HepG2 (cell line): Measurements from ENCODE around the gene AUNIP. TPM values are rescaled to one million over a fixed set of nuclear protein-coding genes. Genes with fewer than 3 reads are reported as not detected.

Experiments used
- CREB1 ChIP-seq, 2 experiments: fragments of 450-650 bp in 1 of 2; IDR thresholded peaks; 2 replicates each; pipeline ENCODE4 v1.6.1; 2016 to 2017; ENCODE audit warnings: control low read depth in 1 of 2, mild to moderate bottlenecking in 1 of 2, missing compliant biosample characterization in 1 of 2, missing genetic modification characterization in 1 of 2
- GATAD1 ChIP-seq: IDR thresholded peaks from 2 replicates; pipeline ENCODE4 v1.6.1; 2016; ENCODE audit warnings: missing genetic modification reagents, missing compliant biosample characterization
- HNRNPL ChIP-seq: fragments of 200-400 bp; formaldehyde crosslinking; IDR thresholded peaks from 2 replicates; pipeline ENCODE4 v1.6.1; 2017; ENCODE audit warnings: mild to moderate bottlenecking, low read depth, low read length
- HNRNPLL ChIP-seq: fragments of 200-400 bp; formaldehyde crosslinking; IDR thresholded peaks from 2 replicates; pipeline ENCODE4 v1.6.1; 2017; ENCODE audit warnings: mild to moderate bottlenecking, low read depth, low read length; ENCODE audit not compliant: poor library complexity, severe bottlenecking
- MEIS1 ChIP-seq: sonication (generic); formaldehyde crosslinking; IDR thresholded peaks from 2 replicates; pipeline ENCODE4 v1.9.0; 2021; ENCODE audit warnings: mild to moderate bottlenecking, missing genetic modification reagents, moderate library complexity, borderline replicate concordance
- NAIF1 ChIP-seq: sonication (generic); formaldehyde crosslinking; IDR thresholded peaks from 2 replicates; pipeline ENCODE4 v1.5.0; 2020; ENCODE audit warnings: mild to moderate bottlenecking, missing genetic modification reagents, borderline replicate concordance
- PHF21A ChIP-seq: sonication (generic); formaldehyde crosslinking; IDR thresholded peaks from 2 replicates; pipeline ENCODE4 v1.5.0; 2020; ENCODE audit warnings: mild to moderate bottlenecking, missing genetic modification reagents
- SRSF9 ChIP-seq: fragments of 200-400 bp; formaldehyde crosslinking; IDR thresholded peaks from 2 replicates; pipeline ENCODE4 v1.6.1; 2018; ENCODE audit warnings: borderline replicate concordance, mild to moderate bottlenecking, low read depth, low read length; ENCODE audit not compliant: insufficient read depth, poor library complexity, severe bottlenecking
- TARDBP ChIP-seq: sonication (generic); formaldehyde crosslinking; IDR thresholded peaks from 2 replicates; pipeline ENCODE4 v1.8.0; 2022; ENCODE audit warnings: mild to moderate bottlenecking, missing genetic modification reagents
- ZIK1 ChIP-seq: sonication (generic); formaldehyde crosslinking; IDR thresholded peaks from 2 replicates; pipeline ENCODE4 v1.5.0; 2020; ENCODE audit warnings: mild to moderate bottlenecking, low read depth, missing genetic modification reagents, borderline replicate concordance
- ZNF10 ChIP-seq: sonication (generic); formaldehyde crosslinking; IDR thresholded peaks from 2 replicates; pipeline ENCODE4 v1.4.0; 2020; ENCODE audit warnings: mild to moderate bottlenecking, low read depth, missing genetic modification reagents, borderline replicate concordance
- ZNF543 ChIP-seq: sonication (generic); formaldehyde crosslinking; IDR thresholded peaks from 2 replicates; pipeline ENCODE4 v1.4.0; 2020; ENCODE audit warnings: mild to moderate bottlenecking, missing genetic modification reagents
- ZNF749 ChIP-seq: sonication (generic); formaldehyde crosslinking; IDR thresholded peaks from 2 replicates; pipeline ENCODE4 v1.8.0; 2022; ENCODE audit warnings: mild to moderate bottlenecking, missing genetic modification reagents, moderate library complexity, borderline replicate concordance
- ZSCAN21 ChIP-seq: sonication (generic); formaldehyde crosslinking; IDR thresholded peaks from 2 replicates; pipeline ENCODE4 v1.8.0; 2022; ENCODE audit warnings: mild to moderate bottlenecking, missing genetic modification reagents, moderate library complexity, borderline replicate concordance
- polyA plus RNA-seq, 8 experiments: library from polyadenylated mRNA; depleted of rRNA in 3 of 8; stranded (reverse) in 7 of 8; unstranded in 1 of 8; fragments of >200 nt; fragmentation: Illumina TruSeq in 4 of 8; extraction: Trizol in 4 of 8; gene quantifications; 2 replicates each; pipeline versions ENCODE4 v1.2.1 to v1.2.3, GENCODE V29; 2011 to 2016; ENCODE audit warnings: low read depth in 4 of 8, missing spikeins in 1 of 8, mixed read lengths in 1 of 8; ENCODE audit not compliant: insufficient read depth in 1 of 8
- total RNA-seq, 5 experiments: library from RNA; depleted of rRNA; stranded (reverse); fragments of >200 nt; fragmentation: Illumina TruSeq; extraction: Trizol; gene quantifications; 2 replicates each; pipeline ENCODE4 v1.2.3, GENCODE V29; 2016; ENCODE audit warnings: low read depth in 1 of 5
- TF ChIP-seq, protein P1 (sequence below): fragments of 450-650 bp; IDR thresholded peaks from 2 replicates; pipeline ENCODE4 v1.6.1; 2017; ENCODE audit warnings: mild to moderate bottlenecking
- TF ChIP-seq, protein P2 (sequence below): sonication (generic); formaldehyde crosslinking; IDR thresholded peaks from 2 replicates; pipeline ENCODE4 v1.5.0; 2020; ENCODE audit warnings: missing genetic modification reagents, mild to moderate bottlenecking, borderline replicate concordance
- TF ChIP-seq, protein P3 (sequence below): sonication (generic); formaldehyde crosslinking; IDR thresholded peaks from 2 replicates; pipeline ENCODE4 v1.4.0; 2020; ENCODE audit warnings: mild to moderate bottlenecking, missing genetic modification reagents
- TF ChIP-seq, protein P4 (sequence below): sonication (generic); formaldehyde crosslinking; IDR thresholded peaks from 2 replicates; pipeline ENCODE4 v1.5.1; 2020; ENCODE audit warnings: missing genetic modification reagents, mild to moderate bottlenecking, borderline replicate concordance

AUNIP gene
- total and polyA plus RNA-seq, 2 of the 13 experiments (the other 11 are each of a cell fraction or from before 2014, with no cell fraction given): 3.8 to 12.3 TPM

DNA sequence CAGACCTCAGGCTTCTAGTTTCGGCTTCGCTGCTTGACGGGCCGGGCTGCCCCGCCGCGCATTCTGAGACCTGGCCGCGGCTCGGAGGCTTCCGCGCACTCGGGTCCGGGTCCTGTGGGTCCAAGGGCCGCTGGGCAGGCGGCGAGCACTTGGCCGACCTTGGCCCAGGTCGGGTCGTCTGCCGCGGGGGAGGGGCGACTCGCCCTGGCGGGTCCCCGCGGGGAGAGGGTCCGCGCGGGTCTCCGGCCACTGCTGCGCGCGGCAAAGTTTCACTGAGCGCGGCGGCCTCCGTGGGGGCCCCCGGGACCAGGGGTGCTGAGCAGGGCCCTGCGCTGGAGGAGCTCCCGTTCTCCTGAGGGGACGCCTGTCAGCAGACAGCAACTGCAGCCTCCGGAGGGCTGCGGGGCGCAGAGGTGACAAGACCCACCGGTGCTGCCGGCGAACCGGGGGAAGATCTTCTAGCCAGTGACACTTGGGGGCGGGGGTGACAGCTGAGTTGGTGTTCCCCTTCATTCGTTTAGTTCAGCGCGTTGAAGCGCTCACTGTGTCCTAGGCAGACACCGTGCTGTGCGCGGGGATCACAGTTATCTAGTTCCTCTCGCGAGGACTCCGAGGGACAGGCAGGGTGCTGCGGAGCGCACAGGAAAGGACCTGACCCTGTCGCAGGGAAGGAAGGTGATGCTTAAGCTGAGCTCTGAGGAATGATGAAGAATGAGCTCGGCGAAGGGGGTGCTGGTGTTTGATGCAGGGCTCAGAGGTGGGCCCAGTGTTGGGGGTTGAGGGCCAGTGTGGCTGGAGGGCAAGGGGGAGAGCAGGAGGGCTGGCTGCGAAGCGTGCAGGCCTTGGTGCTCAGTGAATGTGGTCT, 38.8 kb downstream of the AUNIP start (continued):
- TF ChIP-seq, protein P1, sequence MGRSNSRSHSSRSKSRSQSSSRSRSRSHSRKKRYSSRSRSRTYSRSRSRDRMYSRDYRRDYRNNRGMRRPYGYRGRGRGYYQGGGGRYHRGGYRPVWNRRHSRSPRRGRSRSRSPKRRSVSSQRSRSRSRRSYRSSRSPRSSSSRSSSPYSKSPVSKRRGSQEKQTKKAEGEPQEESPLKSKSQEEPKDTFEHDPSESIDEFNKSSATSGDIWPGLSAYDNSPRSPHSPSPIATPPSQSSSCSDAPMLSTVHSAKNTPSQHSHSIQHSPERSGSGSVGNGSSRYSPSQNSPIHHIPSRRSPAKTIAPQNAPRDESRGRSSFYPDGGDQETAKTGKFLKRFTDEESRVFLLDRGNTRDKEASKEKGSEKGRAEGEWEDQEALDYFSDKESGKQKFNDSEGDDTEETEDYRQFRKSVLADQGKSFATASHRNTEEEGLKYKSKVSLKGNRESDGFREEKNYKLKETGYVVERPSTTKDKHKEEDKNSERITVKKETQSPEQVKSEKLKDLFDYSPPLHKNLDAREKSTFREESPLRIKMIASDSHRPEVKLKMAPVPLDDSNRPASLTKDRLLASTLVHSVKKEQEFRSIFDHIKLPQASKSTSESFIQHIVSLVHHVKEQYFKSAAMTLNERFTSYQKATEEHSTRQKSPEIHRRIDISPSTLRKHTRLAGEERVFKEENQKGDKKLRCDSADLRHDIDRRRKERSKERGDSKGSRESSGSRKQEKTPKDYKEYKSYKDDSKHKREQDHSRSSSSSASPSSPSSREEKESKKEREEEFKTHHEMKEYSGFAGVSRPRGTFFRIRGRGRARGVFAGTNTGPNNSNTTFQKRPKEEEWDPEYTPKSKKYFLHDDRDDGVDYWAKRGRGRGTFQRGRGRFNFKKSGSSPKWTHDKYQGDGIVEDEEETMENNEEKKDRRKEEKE: no peak
- TF ChIP-seq HNRNPLL: peak; percentile 7
- TF ChIP-seq, protein P2, sequence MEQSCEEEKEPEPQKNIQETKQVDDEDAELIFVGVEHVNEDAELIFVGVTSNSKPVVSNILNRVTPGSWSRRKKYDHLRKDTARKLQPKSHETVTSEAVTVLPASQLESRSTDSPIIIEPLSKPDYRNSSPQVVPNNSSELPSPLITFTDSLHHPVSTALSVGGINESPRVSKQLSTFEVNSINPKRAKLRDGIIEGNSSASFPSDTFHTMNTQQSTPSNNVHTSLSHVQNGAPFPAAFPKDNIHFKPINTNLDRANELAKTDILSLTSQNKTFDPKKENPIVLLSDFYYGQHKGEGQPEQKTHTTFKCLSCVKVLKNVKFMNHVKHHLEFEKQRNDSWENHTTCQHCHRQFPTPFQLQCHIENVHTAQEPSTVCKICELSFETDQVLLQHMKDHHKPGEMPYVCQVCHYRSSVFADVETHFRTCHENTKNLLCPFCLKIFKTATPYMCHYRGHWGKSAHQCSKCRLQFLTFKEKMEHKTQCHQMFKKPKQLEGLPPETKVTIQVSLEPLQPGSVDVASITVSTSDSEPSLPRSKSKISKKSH (CRISPR knock-in tag): no peak; the same call in 1 of the 2 replicates
- TF ChIP-seq SRSF9: no peak
- TF ChIP-seq ZIK1 (CRISPR knock-in tag): no peak
- TF ChIP-seq ZSCAN21 (CRISPR knock-in tag): no peak; the same call in 1 of the 2 replicates
- no peak for TF ChIP-seq CREB1 (IDR thresholded peaks at IDR 0.05)
- TF ChIP-seq CREB1 (CRISPR knock-in tag; IDR thresholded peaks at IDR 0.05): no peak
- no peak for TF ChIP-seq MEIS1 (CRISPR knock-in tag)
- TF ChIP-seq, protein P3, sequence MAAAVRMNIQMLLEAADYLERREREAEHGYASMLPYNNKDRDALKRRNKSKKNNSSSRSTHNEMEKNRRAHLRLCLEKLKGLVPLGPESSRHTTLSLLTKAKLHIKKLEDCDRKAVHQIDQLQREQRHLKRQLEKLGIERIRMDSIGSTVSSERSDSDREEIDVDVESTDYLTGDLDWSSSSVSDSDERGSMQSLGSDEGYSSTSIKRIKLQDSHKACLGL (CRISPR knock-in tag): no peak; the same call in 1 of the 2 replicates
- TF ChIP-seq, protein P4, sequence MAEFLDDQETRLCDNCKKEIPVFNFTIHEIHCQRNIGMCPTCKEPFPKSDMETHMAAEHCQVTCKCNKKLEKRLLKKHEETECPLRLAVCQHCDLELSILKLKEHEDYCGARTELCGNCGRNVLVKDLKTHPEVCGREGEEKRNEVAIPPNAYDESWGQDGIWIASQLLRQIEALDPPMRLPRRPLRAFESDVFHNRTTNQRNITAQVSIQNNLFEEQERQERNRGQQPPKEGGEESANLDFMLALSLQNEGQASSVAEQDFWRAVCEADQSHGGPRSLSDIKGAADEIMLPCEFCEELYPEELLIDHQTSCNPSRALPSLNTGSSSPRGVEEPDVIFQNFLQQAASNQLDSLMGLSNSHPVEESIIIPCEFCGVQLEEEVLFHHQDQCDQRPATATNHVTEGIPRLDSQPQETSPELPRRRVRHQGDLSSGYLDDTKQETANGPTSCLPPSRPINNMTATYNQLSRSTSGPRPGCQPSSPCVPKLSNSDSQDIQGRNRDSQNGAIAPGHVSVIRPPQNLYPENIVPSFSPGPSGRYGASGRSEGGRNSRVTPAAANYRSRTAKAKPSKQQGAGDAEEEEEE (CRISPR knock-in tag): no peak
- TF ChIP-seq ZNF749 (CRISPR knock-in tag): no peak
- peak; percentile 67; the same call in 1 of the 2 replicates for TF ChIP-seq TARDBP (CRISPR knock-in tag)
- TF ChIP-seq GATAD1 (CRISPR knock-in tag): peak; percentile 59
- TF ChIP-seq PHF21A: peak; percentile 10; the same call in 1 of the 2 replicates
- TF ChIP-seq HNRNPL: 0 out of 2 replicates have a peak, but pooled peaks have one; percentile 29
- 0 out of 2 replicates have a peak, but pooled peaks have one; percentile 26 for TF ChIP-seq ZNF543 (CRISPR knock-in tag)
- TF ChIP-seq NAIF1: no peak
- no peak for TF ChIP-seq ZNF10
